IMR-90 (cell line): ENCODE measurements around the gene CGN. TPM values are rescaled to one million over a fixed set of nuclear protein-coding genes. Genes with fewer than 3 reads are reported as not detected.

Source experiments
- ATAC-seq: fragments of 200-7000 bp; cut with Tn5 transposase; 2 replicates; pipeline ENCODE4 v1.9.1; 2020; ENCODE audit warnings: low read depth, mild to moderate bottlenecking, moderate library complexity
- BruUV-seq: library from RNA; stranded (reverse); fragments of 400-500 nt; replicated peaks from 2 replicates; lab custom pipeline; 2021; lab: Mats Ljungman, UMichigan
- CTCF ChIA-PET: fragments of 300-600 bp; formaldehyde crosslinking; extraction: SDS; loops from one replicate; lab custom pipeline; 2021; ENCODE audit warnings: antibody characterized with exemption; lab: Yijun Ruan, JAX
- POLR2A ChIA-PET: fragments of 300-600 bp; sonication (Branson Sonifier 250); formaldehyde crosslinking; loops from one replicate; lab custom pipeline; 2022; ENCODE audit warnings: antibody characterized with exemption; ENCODE audit not compliant: unreplicated experiment; lab: Charles Lee
- DNase-seq: peaks from one replicate; pipeline ENCODE4 v3.0.0; 2013
- H2AFZ ChIP-seq: replicated peaks from 2 replicates; pipeline ENCODE3; 2013; ENCODE audit warnings: low read length, mild to moderate bottlenecking; ENCODE audit not compliant: poor library complexity
- H2AK5ac ChIP-seq: 2 replicates; pipeline ENCODE4 v1.6.1; 2013; ENCODE audit warnings: low read depth, low read length, inconsistent platforms
- H2AK9ac ChIP-seq: replicated peaks from 2 replicates; pipeline ENCODE3; 2013; ENCODE audit warnings: mild to moderate bottlenecking, low read depth, low read length, moderate library complexity; ENCODE audit not compliant: poor library complexity
- H2BK120ac ChIP-seq: 2 replicates; pipeline ENCODE4 v1.6.1; 2013; ENCODE audit warnings: low read depth, low read length, inconsistent platforms
- H2BK15ac ChIP-seq: 3 replicates; pipeline ENCODE4 v1.6.1; 2013; ENCODE audit warnings: low read depth, low read length, inconsistent platforms
- H2BK20ac ChIP-seq: 2 replicates; pipeline ENCODE4 v1.6.1; 2013; ENCODE audit warnings: low read depth, mild to moderate bottlenecking, inconsistent platforms, low read length, moderate library complexity
- H2BK5ac ChIP-seq: 2 replicates; pipeline ENCODE4 v1.6.1; 2013; ENCODE audit warnings: mild to moderate bottlenecking, low read depth, low read length, inconsistent platforms; ENCODE audit not compliant: poor library complexity, severe bottlenecking
- H3K14ac ChIP-seq: replicated peaks from 2 replicates; pipeline ENCODE4 v1.6.1; 2013; ENCODE audit warnings: low read depth, low read length, inconsistent platforms
- H3K18ac ChIP-seq: 2 replicates; pipeline ENCODE4 v1.6.1; 2013; ENCODE audit warnings: low read depth, low read length, control low read depth
- H3K23ac ChIP-seq: 2 replicates; pipeline ENCODE4 v1.6.1; 2013; ENCODE audit warnings: low read depth, low read length, inconsistent platforms
- H3K27ac ChIP-seq: 2 replicates; pipeline ENCODE4 v1.5.1; 2013; ENCODE audit warnings: mild to moderate bottlenecking, control low read depth, low read length; ENCODE audit not compliant: insufficient read depth
- H3K27me3 ChIP-seq: 2 replicates; pipeline ENCODE4 v1.6.1; 2013; ENCODE audit warnings: low read length; ENCODE audit not compliant: control insufficient read depth, insufficient read depth
- H3K36me3 ChIP-seq: 2 replicates; pipeline ENCODE4 v1.6.1; 2013; ENCODE audit warnings: low read length, mixed read lengths; ENCODE audit not compliant: control insufficient read depth, insufficient read depth
- H3K4ac ChIP-seq: 2 replicates; pipeline ENCODE4 v1.6.1; 2013; ENCODE audit warnings: low read depth, low read length, inconsistent platforms
- H3K4me1 ChIP-seq: 2 replicates; pipeline ENCODE4 v1.6.1; 2013; ENCODE audit warnings: low read length, mixed read lengths; ENCODE audit not compliant: control insufficient read depth, insufficient read depth
- H3K4me2 ChIP-seq: 2 replicates; pipeline ENCODE4 v1.6.1; 2013; ENCODE audit warnings: low read depth, mild to moderate bottlenecking, control low read depth, low read length, moderate library complexity
- H3K4me3 ChIP-seq: 2 replicates; pipeline ENCODE4 v1.5.1; 2013; ENCODE audit warnings: low read depth, mild to moderate bottlenecking, control low read depth, low read length, moderate library complexity; ENCODE audit not compliant: insufficient read depth
- H3K56ac ChIP-seq: 2 replicates; pipeline ENCODE4 v1.6.1; 2013; ENCODE audit warnings: low read length, inconsistent platforms; ENCODE audit not compliant: insufficient read depth; ENCODE audit errors: extremely low read depth
- H3K79me1 ChIP-seq, 2 experiments: 2 replicates each; pipeline ENCODE4 v1.6.1; 2013; ENCODE audit warnings: low read length in 2 of 2, inconsistent platforms in 1 of 2, low read depth in 1 of 2
- H3K9ac ChIP-seq: 2 replicates; pipeline ENCODE4 v1.6.1; 2013; ENCODE audit warnings: low read depth, low read length, control low read depth
- H3K9me1 ChIP-seq: 2 replicates; pipeline ENCODE4 v1.6.1; 2013; ENCODE audit warnings: low read length, inconsistent platforms; ENCODE audit not compliant: insufficient read depth
- H3K9me3 ChIP-seq: 2 replicates; pipeline ENCODE4 v1.6.1; 2013; ENCODE audit warnings: low read length; ENCODE audit not compliant: control insufficient read depth, insufficient read depth
- H4K20me1 ChIP-seq: 2 replicates; pipeline ENCODE4 v1.6.1; 2013; ENCODE audit warnings: low read length, inconsistent platforms; ENCODE audit not compliant: insufficient read depth
- H4K5ac ChIP-seq: 2 replicates; pipeline ENCODE4 v1.6.1; 2013; ENCODE audit warnings: mild to moderate bottlenecking, low read depth, low read length, control low read depth
- H4K8ac ChIP-seq, 2 experiments: 2 replicates each; pipeline ENCODE4 v1.6.1; 2013; ENCODE audit warnings: low read depth in 2 of 2, low read length in 2 of 2, control low read depth in 1 of 2, inconsistent platforms in 1 of 2
- H4K91ac ChIP-seq: 2 replicates; pipeline ENCODE4 v1.6.1; 2013; ENCODE audit warnings: low read depth, low read length, inconsistent platforms; ENCODE audit not compliant: insufficient read depth
- CEBPB ChIP-seq: IDR thresholded peaks from 2 replicates; pipeline ENCODE4 v1.6.1; 2012; ENCODE audit warnings: low read depth, low read length, improper control_type of control experiment
- CHD1 ChIP-seq: IDR thresholded peaks from 2 replicates; pipeline ENCODE4 v1.6.1; 2012; ENCODE audit warnings: low read depth, low read length, improper control_type of control experiment
- NFE2L2 ChIP-seq: fragments of 150-350 bp; IDR thresholded peaks from 2 replicates; pipeline ENCODE4 v1.6.1; 2016; ENCODE audit warnings: low read depth, mild to moderate bottlenecking, low read length
- WGBS, 2 experiments: methylation state at CpG; one replicate each; pipeline versions ENCODE4 v1.1.5 to v1.1.7; 2013; ENCODE audit warnings: missing lambda C conversion rate in 2 of 2; ENCODE audit not compliant: insufficient read length in 1 of 2; ENCODE audit errors: extremely low coverage in 2 of 2; 5-methylcytosine and 5-hydroxymethylcytosine counted together
- dilution Hi-C: fragments of 300-500 bp; cut with HindIII; formaldehyde crosslinking; loops from one replicate; pipeline ENCODE4 v1.14.3; 2018; ENCODE audit warnings: low sequenced_read_pairs; ENCODE audit not compliant: unreplicated experiment
- in situ Hi-C: fragments of 300-500 bp; cut with MboI; formaldehyde crosslinking; loops from 3 replicates; pipeline ENCODE4 v1.14.3; 2019; ENCODE audit warnings: low sequenced_read_pairs, inconsistent platforms, mixed read lengths
- intact Hi-C: fragments of 100-400 bp; cut with micrococcal nuclease; formaldehyde crosslinking; loops from 2 replicates; pipeline ENCODE4 v1.10.0; 2022
- polyA plus RNA-seq, 3 experiments: library from polyadenylated mRNA; depleted of rRNA; stranded (reverse); fragments of >200 nt; gene quantifications; 2 replicates each; pipeline ENCODE4 v1.2.3, GENCODE V29; 2012; ENCODE audit warnings: low replicate concordance in 1 of 3
- total RNA-seq: library from RNA; depleted of rRNA; stranded (reverse); fragments of >200 nt; gene quantifications from 2 replicates; pipeline ENCODE4 v1.2.3, GENCODE V29; 2012

Gene CGN
- total and polyA plus RNA-seq, 2 of the 4 experiments (the other 2 are of a cell fraction), result 0.34 to 0.36 TPM

- TF ChIP-seq NFE2L2, result no peak
- no peak for TF ChIP-seq CHD1
Observed at GRCh38 chr1:151549199-151549598, 38.0 kb downstream of the CGN start (continued).

- Histone ChIP-seq H4K20me1 (peaks cover 29% of the 10 kb centered on the region), H3K27me3 (no peaks in the 10 kb centered on the region), H2AK9ac (no peak overlapping the region), H3K79me1 (peaks cover 20 to 67% of the 10 kb centered on the region in 2 experiments), H3K36me3 (no peaks in the 10 kb centered on the region), H3K56ac (no peak overlapping the region), H3K23ac (no peak overlapping the region), H3K4me3 (no peak overlapping the region), H4K5ac (no peak overlapping the region), H3K27ac (no peak overlapping the region), H3K14ac (no peak overlapping the region), H3K4ac (no peak overlapping the region), H3K9ac (no peak overlapping the region), H3K4me2 (no peak overlapping the region), H2BK120ac (no peak overlapping the region), H2AFZ (no peak overlapping the region), H3K9me3 (no peaks in the 10 kb centered on the region), H2AK5ac (no peak overlapping the region), H3K18ac (no peak overlapping the region), H3K4me1 (peaks cover 7% of the 10 kb centered on the region), H4K8ac (no peak overlapping the region), H4K91ac (no peak overlapping the region), H2BK5ac (no peak overlapping the region), H2BK20ac (no peak overlapping the region), H3K9me1 (peaks cover 17% of the 10 kb centered on the region), H2BK15ac (no peak overlapping the region)
- ATAC-seq (no peak), DNase-seq (peak; percentile 75)
- BruUV-seq, result no TSS peak
- ChIA-PET POLR2A (no interaction called here), CTCF (no interaction called here)
- TF ChIP-seq CEBPB (peak; percentile 71), CHD1 (no peak)
- in situ Hi-C loops, result no loop called here
- WGBS, 2 experiments, result no CpG with 5 or more reads among the region's 4 CpGs
- intact Hi-C loops, result no loop called here
- dilution Hi-C loops, result no loop called here
Observed at GRCh38 chr1:151553659-151554058, 42.5 kb downstream of the CGN start.
